Measurements from ENCODE around the gene PKD1L1.

PKD1L1 gene

DNA sequence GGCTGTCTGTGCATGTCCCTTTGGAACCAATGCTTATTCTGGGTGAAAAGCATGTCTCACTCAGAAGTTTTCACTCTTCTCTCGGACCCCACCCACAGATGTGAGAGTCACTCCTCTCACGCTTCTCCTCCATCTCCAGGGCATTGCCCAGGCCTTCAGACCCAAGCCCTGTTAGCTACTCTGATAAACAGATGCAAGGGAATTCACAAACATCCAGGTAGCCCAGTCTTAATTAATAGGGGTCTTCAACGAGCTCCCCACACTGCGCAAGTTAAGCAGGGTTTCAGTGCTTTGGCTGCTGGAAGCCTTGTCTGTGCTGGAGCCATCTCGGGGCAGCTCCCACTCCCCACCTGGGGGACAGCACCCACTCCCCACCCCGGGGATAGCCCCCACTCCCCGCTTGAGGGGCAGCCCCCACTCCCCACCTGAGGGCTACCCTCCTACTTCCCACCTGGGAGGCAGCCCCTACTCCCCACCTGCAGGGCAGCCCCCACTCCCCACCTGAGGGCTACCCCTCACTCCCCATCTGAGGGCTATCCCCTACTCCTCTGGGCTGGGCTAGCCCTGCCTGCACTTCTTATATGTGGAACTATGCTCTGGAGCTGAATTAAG is 8.7 kb downstream of the PKD1L1 start (continued):
- TF ChIP-seq TCF4 (CRISPR knock-in tag; IDR thresholded peaks at IDR 0.05; ENCODE audit: borderline replicate concordance): no peak
- TF ChIP-seq CSDC2 (CRISPR knock-in tag; IDR thresholded peaks at IDR 0.05): no peak

DNA sequence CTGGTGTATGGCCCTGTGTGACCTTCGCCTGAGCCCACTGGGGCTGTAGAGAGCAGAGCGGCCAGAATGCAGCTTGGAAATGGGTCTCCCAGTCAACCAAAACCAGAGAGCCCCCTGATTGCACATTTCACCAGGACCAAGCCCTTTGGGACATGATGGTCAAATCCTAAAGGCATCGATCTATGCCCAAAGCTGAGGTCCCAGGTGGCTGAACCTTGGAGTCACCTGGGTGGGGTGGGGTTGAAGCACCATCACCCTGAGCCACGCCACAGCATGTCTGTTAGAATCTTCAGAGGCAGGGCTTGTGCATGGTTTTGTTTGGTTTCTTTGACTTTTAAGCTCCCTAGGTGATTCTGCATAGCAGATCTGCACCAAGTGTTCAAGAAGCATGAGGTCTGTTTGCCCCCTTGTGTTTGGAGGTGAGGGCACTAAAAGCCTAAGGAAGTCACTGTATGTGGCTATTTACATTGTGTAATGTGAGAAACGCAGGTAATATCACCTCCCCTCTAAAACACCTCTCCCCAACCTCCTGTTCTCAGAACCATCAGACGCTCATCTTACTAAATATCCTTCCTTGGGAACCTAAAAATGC is 9.6 kb downstream of the PKD1L1 start:
- TF ChIP-seq ZFP3 (CRISPR knock-in tag; IDR thresholded peaks at IDR 0.05) (no peak), ZNF70 (CRISPR knock-in tag; IDR thresholded peaks at IDR 0.05) (no peak), RARB (CRISPR knock-in tag; IDR thresholded peaks at IDR 0.05) (no peak), TOX (CRISPR knock-in tag; IDR thresholded peaks at IDR 0.05; ENCODE audit: borderline replicate concordance) (no peak), PPARA (CRISPR knock-in tag; IDR thresholded peaks at IDR 0.05; ENCODE audit: borderline replicate concordance) (no peak), ISL1 (CRISPR knock-in tag; IDR thresholded peaks at IDR 0.05) (no peak), GLIS3 (CRISPR knock-in tag; IDR thresholded peaks at IDR 0.05) (no peak), ZFP30 (CRISPR knock-in tag; IDR thresholded peaks at IDR 0.05) (no peak), SNAI2 (CRISPR knock-in tag; IDR thresholded peaks at IDR 0.05) (no peak)
- TF ChIP-seq, protein P1, sequence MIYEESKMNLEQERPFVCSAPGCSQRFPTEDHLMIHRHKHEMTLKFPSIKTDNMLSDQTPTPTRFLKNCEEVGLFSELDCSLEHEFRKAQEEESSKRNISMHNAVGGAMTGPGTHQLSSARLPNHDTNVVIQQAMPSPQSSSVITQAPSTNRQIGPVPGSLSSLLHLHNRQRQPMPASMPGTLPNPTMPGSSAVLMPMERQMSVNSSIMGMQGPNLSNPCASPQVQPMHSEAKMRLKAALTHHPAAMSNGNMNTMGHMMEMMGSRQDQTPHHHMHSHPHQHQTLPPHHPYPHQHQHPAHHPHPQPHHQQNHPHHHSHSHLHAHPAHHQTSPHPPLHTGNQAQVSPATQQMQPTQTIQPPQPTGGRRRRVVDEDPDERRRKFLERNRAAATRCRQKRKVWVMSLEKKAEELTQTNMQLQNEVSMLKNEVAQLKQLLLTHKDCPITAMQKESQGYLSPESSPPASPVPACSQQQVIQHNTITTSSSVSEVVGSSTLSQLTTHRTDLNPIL (CRISPR knock-in tag; IDR thresholded peaks at IDR 0.05; ENCODE audit: low read depth): no peak
- TF ChIP-seq, protein P2, sequence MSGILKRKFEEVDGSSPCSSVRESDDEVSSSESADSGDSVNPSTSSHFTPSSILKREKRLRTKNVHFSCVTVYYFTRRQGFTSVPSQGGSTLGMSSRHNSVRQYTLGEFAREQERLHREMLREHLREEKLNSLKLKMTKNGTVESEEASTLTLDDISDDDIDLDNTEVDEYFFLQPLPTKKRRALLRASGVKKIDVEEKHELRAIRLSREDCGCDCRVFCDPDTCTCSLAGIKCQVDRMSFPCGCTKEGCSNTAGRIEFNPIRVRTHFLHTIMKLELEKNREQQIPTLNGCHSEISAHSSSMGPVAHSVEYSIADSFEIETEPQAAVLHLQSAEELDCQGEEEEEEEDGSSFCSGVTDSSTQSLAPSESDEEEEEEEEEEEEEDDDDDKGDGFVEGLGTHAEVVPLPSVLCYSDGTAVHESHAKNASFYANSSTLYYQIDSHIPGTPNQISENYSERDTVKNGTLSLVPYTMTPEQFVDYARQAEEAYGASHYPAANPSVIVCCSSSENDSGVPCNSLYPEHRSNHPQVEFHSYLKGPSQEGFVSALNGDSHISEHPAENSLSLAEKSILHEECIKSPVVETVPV (CRISPR knock-in tag; IDR thresholded peaks at IDR 0.05): no peak
- ATAC-seq: 0 out of 3 replicates have a peak, but pooled peaks have one; percentile 11

DNA sequence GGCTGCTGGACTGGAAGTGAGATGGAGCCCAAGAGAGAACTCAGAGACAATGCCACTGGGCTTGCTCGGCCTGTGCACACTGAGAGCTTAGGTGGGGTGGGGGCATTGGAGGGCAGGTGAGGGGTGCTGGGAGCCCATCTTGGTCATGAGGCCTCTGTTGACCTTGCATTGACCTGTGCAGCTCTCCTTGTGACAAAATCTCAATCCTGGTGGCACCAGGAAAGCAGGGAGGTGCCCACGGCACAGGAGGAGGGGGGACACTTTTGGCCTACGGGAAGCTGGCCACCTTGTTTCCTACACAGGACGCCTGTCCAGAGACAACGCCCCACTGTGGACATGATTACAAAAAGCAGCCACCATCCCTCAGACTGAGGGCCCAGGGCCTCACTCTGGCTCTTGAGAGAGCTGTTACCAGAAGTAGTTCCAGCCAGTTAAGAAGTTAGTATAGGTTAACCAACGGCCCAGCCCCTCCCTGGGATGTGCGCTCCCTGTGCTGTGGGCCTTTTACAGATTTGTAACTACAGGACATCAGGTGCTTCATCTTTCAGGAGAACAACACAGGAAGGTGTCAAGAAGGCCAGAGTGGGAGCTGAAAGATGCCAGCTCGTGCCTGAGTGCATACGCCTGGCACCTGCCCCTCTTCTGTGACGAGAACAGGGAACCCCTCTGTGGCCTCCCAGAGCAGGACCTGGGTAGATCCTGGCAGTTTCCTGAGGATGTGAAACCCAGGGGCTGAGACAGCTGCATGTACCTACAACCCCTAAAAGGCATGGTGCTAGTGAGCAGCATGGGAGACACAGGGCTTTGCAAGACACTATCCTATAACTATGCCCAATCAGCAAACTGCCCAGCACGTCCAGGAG is 10.3 kb downstream of the PKD1L1 start:
- TF ChIP-seq, protein P2 (CRISPR knock-in tag; IDR thresholded peaks at IDR 0.05): no peak
- TF ChIP-seq ZFP3 (CRISPR knock-in tag; IDR thresholded peaks at IDR 0.05) (no peak), ZC3H10 (CRISPR knock-in tag; IDR thresholded peaks at IDR 0.05) (no peak), TCF4 (CRISPR knock-in tag; IDR thresholded peaks at IDR 0.05; ENCODE audit: borderline replicate concordance) (no peak), SNAI2 (CRISPR knock-in tag; IDR thresholded peaks at IDR 0.05) (no peak), GLIS3 (CRISPR knock-in tag; IDR thresholded peaks at IDR 0.05) (no peak), OSR1 (CRISPR knock-in tag; IDR thresholded peaks at IDR 0.05) (no peak), CSDC2 (CRISPR knock-in tag; IDR thresholded peaks at IDR 0.05) (no peak), ZNF70 (CRISPR knock-in tag; IDR thresholded peaks at IDR 0.05) (no peak)
- TF ChIP-seq, protein P3, sequence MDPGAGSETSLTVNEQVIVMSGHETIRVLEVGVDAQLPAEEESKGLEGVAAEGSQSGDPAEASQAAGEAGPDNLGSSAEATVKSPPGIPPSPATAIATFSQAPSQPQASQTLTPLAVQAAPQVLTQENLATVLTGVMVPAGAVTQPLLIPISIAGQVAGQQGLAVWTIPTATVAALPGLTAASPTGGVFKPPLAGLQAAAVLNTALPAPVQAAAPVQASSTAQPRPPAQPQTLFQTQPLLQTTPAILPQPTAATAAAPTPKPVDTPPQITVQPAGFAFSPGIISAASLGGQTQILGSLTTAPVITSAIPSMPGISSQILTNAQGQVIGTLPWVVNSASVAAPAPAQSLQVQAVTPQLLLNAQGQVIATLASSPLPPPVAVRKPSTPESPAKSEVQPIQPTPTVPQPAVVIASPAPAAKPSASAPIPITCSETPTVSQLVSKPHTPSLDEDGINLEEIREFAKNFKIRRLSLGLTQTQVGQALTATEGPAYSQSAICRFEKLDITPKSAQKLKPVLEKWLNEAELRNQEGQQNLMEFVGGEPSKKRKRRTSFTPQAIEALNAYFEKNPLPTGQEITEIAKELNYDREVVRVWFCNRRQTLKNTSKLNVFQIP (CRISPR knock-in tag; IDR thresholded peaks at IDR 0.05; ENCODE audit: borderline replicate concordance, low read depth): no peak
- no peak for ATAC-seq

DNA sequence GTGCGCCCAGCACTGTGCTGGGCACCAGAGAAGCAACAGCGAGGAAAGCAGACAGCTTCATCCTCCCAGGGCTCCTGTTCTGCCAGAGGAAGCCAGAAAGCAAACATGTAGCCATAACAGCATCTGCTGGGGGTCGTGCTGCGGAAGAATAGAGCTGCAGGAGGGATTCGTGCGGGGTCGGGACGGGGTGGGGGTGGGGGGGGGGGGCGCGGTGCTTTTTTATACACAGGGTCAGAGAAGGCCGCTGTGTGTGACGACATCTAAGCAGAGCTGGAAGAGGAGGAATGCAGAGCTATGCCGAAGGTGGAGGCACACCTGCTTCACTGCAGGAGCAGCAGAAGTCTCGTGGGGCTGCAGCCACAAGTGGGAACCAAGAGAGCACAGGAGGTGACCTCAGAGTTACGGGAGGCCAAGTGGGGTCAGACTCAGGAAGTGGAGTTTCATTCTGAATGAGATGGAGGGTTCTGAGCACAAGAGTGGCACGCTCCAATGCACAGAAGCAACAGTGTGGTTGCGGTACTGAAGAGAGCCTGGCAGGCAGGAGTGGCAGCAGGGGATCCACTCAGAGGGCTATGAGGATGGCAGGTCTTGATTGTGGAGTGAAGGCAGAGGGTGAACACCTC is 11.1 kb downstream of the PKD1L1 start:
- TF ChIP-seq, protein P3 (CRISPR knock-in tag; IDR thresholded peaks at IDR 0.05; ENCODE audit: borderline replicate concordance, low read depth): no peak
- no peak for TF ChIP-seq ZFP3 (CRISPR knock-in tag; IDR thresholded peaks at IDR 0.05)
- no peak for TF ChIP-seq ZNF70 (CRISPR knock-in tag; IDR thresholded peaks at IDR 0.05)
- TF ChIP-seq, protein P4, sequence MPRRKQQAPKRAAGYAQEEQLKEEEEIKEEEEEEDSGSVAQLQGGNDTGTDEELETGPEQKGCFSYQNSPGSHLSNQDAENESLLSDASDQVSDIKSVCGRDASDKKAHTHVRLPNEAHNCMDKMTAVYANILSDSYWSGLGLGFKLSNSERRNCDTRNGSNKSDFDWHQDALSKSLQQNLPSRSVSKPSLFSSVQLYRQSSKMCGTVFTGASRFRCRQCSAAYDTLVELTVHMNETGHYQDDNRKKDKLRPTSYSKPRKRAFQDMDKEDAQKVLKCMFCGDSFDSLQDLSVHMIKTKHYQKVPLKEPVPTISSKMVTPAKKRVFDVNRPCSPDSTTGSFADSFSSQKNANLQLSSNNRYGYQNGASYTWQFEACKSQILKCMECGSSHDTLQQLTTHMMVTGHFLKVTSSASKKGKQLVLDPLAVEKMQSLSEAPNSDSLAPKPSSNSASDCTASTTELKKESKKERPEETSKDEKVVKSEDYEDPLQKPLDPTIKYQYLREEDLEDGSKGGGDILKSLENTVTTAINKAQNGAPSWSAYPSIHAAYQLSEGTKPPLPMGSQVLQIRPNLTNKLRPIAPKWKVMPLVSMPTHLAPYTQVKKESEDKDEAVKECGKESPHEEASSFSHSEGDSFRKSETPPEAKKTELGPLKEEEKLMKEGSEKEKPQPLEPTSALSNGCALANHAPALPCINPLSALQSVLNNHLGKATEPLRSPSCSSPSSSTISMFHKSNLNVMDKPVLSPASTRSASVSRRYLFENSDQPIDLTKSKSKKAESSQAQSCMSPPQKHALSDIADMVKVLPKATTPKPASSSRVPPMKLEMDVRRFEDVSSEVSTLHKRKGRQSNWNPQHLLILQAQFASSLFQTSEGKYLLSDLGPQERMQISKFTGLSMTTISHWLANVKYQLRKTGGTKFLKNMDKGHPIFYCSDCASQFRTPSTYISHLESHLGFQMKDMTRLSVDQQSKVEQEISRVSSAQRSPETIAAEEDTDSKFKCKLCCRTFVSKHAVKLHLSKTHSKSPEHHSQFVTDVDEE (CRISPR knock-in tag; IDR thresholded peaks at IDR 0.05): no peak
- TF ChIP-seq CSDC2 (CRISPR knock-in tag; IDR thresholded peaks at IDR 0.05): no peak
- ATAC-seq: no peak
